ENCODE results near the gene CDH23.

GRCh38 chr10:71531485-71532446, 135.0 kb downstream of the CDH23 start:
- no peak for TF ChIP-seq EZH2 (IDR thresholded peaks at IDR 0.05; ENCODE audit: borderline replicate concordance, insufficient read depth, low read length, poor library complexity, severe bottlenecking)
- no peak for TF ChIP-seq CTCF (IDR thresholded peaks at IDR 0.05; ENCODE audit: poor library complexity, severe bottlenecking)
- TF ChIP-seq TAF1 (IDR thresholded peaks at IDR 0.05; ENCODE audit: low read depth) = no peak
- TF ChIP-seq SMC3 (conservative IDR thresholded peaks at IDR 0.05; ENCODE audit: poor library complexity) = no peak
- TF ChIP-seq RAD21 (conservative IDR thresholded peaks at IDR 0.05) = peak; percentile 9

Data from neural cell (in vitro differentiated cells).